AG04449 (cell line): ENCODE results near the gene ZDHHC17.

ENCODE experiments used
- CTCF ChIA-PET: fragments of 350-600 bp; formaldehyde crosslinking; extraction: SDS; loops from one replicate; lab custom pipeline; 2021; ENCODE audit warnings: antibody characterized with exemption; lab: Yijun Ruan, JAX
- POLR2A ChIA-PET: fragments of 400-600, 350-600 bp; formaldehyde crosslinking; extraction: SDS; loops from one replicate; lab custom pipeline; 2020; ENCODE audit warnings: antibody characterized with exemption, inconsistent platforms; lab: Yijun Ruan, JAX
- DNase-seq: peaks from one replicate; pipeline ENCODE4 v3.0.0-alpha.2; 2010; ENCODE audit warnings: low read depth, low spot score
- H3K4me3 ChIP-seq: 2 replicates; pipeline ENCODE4 v1.5.1; 2011; ENCODE audit warnings: low read depth, mild to moderate bottlenecking, control low read depth, low read length
- CTCF ChIP-seq: IDR thresholded peaks from one replicate; pipeline ENCODE4 v1.5.1; 2011; ENCODE audit warnings: mild to moderate bottlenecking, moderate library complexity, low read length, control low read depth, inconsistent platforms; ENCODE audit not compliant: insufficient read depth; ENCODE audit errors: missing control alignments

The ZDHHC17 gene

GRCh38 chr12:76792828-76793227 is 28.9 kb downstream of the ZDHHC17 start:
- DNase-seq: no peak
- no peak overlapping the region for H3K4me3 ChIP-seq
- POLR2A ChIA-PET: interaction anchor here (0.6 kb wide), 1 partner anchor 173 kb away, joined by 3 read pairs; no protein-coding TSS in a partner anchor
- CTCF ChIA-PET: interaction anchor here (1.4 to 7.9 kb wide), 10 partner anchors 8 to 218 kb away, joined by 3 to 195 read pairs (median 21); partner anchors contain the start of gene ZDHHC17
- no peak for TF ChIP-seq CTCF

GRCh38 chr12:76798864-76799263 is 34.9 kb downstream of the ZDHHC17 start:
- POLR2A ChIA-PET: no interaction called here
- no peak for DNase-seq
- no peak for TF ChIP-seq CTCF
- CTCF ChIA-PET: interaction anchor here (1.5 to 3.8 kb wide), 4 partner anchors 8 to 176 kb away, joined by 3 to 16 read pairs (median 4); no protein-coding TSS in a partner anchor
- no peak overlapping the region for H3K4me3 ChIP-seq

GRCh38 chr12:76799362-76799761 is 35.4 kb downstream of the ZDHHC17 start:
- no peak overlapping the region for H3K4me3 ChIP-seq
- no peak for DNase-seq
- TF ChIP-seq CTCF: no peak
- ChIA-PET POLR2A (no interaction called here), CTCF (interaction anchor here (1.5 to 3.8 kb wide), 4 partner anchors 9 to 176 kb away, joined by 3 to 16 read pairs (median 4); no protein-coding TSS in a partner anchor)

- CTCF ChIA-PET: interaction anchor here (0.9 to 1.1 kb wide), 4 partner anchors 8 to 216 kb away, joined by 3 to 6 read pairs (median 3); no protein-coding TSS in a partner anchor
- POLR2A ChIA-PET: no interaction called here
- no peak for DNase-seq
- no peak overlapping the region for H3K4me3 ChIP-seq
- TF ChIP-seq CTCF: no peak
Observed at GRCh38 chr12:76802060-76802459, 38.1 kb downstream of the ZDHHC17 start.

GRCh38 chr12:76804435-76804976 is 40.6 kb downstream of the ZDHHC17 start:
- H3K4me3 ChIP-seq: no peak overlapping the region
- ChIA-PET POLR2A (no interaction called here), CTCF (interaction anchor here (0.8 to 1.4 kb wide), 2 partner anchors 16 to 206 kb away, joined by 3 to 5 read pairs; no protein-coding TSS in a partner anchor)
- TF ChIP-seq CTCF: no peak
- DNase-seq: no peak

- no peak for TF ChIP-seq CTCF
- DNase-seq: no peak
- POLR2A ChIA-PET: no interaction called here
- no peak overlapping the region for H3K4me3 ChIP-seq
- CTCF ChIA-PET: interaction anchor here (0.8 to 2.5 kb wide), 3 partner anchors 9 to 224 kb away, joined by 3 to 18 read pairs (median 3); no protein-coding TSS in a partner anchor
Observed at GRCh38 chr12:76810671-76811419, 46.9 kb downstream of the ZDHHC17 start.
